Left ventricle myocardium inferior (tissue), 1 donor: ENCODE measurements around the gene AIG1. TPM values are rescaled to one million over a fixed set of nuclear protein-coding genes. Genes with fewer than 3 reads are reported as not detected.
"Not testable (repeated sequence)": the region's sequence is repeated elsewhere in the genome, so short reads cannot be mapped to it uniquely, and the experiment has no call there.

Experiments
- DNase-seq: peaks from one replicate; pipeline ENCODE4 v3.0.0-alpha.2; 2020
- H3K27ac ChIP-seq: fragments of 200-600 bp; replicated peaks from 2 replicates; pipeline ENCODE4 v1.8.0; 2021
- H3K27me3 ChIP-seq: fragments of 200-600 bp; 2 replicates; pipeline ENCODE4 v1.8.0; 2021; ENCODE audit warnings: low read depth
- H3K36me3 ChIP-seq: fragments of 200-600 bp; 2 replicates; pipeline ENCODE4 v1.8.0; 2021
- H3K4me1 ChIP-seq: fragments of 200-600 bp; 2 replicates; pipeline ENCODE4 v1.8.0; 2021
- H3K4me3 ChIP-seq: fragments of 200-600 bp; 2 replicates; pipeline ENCODE4 v1.8.0; 2021; ENCODE audit warnings: mild to moderate bottlenecking, moderate library complexity
- H3K9me3 ChIP-seq: fragments of 200-600 bp; replicated peaks from 2 replicates; pipeline ENCODE4 v1.8.0; 2021
- intact Hi-C: fragments of 100-400 bp; cut with micrococcal nuclease; formaldehyde crosslinking; loops from one replicate; pipeline ENCODE4 v1.11.0; 2022
- total RNA-seq: library from RNA; stranded (reverse); fragmentation: NEBNext Ultra II Directional; extraction: Animal tissue kit (Norgen Biotek cat#: 25700); gene quantifications from one replicate; pipeline ENCODE4 v1.2.1, GENCODE V29; 2021
- TF ChIP-seq, protein P1 (sequence below): fragments of 200-600 bp; IDR thresholded peaks from 2 replicates; pipeline ENCODE4 v1.8.0; 2021; ENCODE audit warnings: antibody characterized with exemption, mild to moderate bottlenecking, borderline replicate concordance
- donor health status: DM: no; HTN: yes; CAD: no; lungs with severe emphysema.

The AIG1 gene
- total RNA-seq, 1 donor from 2014 or later: 76.5 TPM

DNA sequence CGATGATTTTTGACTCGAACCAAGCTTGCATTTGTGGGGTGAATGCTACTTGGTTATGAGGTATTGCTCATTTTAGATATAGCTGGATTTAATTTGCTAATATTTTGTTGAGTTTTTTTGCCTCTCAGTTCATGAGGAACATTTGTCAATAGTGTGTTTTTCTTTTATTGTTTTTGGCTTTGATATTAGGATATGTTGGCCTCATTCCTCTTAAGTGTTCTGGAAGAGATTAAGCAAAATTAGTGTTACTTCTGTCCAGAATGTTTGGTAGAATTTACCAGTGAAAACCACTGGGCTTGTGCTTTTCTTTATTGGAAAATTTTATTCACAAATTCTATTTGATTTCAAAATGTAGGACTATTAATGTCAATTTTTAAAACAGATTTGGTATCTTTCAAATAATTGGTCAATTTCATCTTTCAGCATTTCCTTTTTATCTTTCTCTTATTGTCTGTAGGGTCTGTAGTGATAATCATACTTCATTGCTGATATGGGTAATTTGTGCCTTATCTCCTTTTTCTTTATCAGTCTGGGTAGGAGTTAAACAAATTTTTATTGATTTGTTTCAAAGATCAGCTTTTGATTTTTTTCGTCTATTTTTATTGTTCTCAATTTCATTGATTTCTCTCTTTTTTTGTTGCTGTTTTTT, 14.1 kb downstream of the AIG1 start:
- intact Hi-C loops: no loop called here
- no peak for DNase-seq
- Histone ChIP-seq H3K27ac (no peak overlapping the region), H3K27me3 (no peaks in the 10 kb centered on the region), H3K4me3 (no peak overlapping the region), H3K36me3 (peaks cover 3% of the 10 kb centered on the region), H3K4me1 (no peaks in the 10 kb centered on the region), H3K9me3 (peaks cover 18% of the 10 kb centered on the region)
- TF ChIP-seq, protein P1, sequence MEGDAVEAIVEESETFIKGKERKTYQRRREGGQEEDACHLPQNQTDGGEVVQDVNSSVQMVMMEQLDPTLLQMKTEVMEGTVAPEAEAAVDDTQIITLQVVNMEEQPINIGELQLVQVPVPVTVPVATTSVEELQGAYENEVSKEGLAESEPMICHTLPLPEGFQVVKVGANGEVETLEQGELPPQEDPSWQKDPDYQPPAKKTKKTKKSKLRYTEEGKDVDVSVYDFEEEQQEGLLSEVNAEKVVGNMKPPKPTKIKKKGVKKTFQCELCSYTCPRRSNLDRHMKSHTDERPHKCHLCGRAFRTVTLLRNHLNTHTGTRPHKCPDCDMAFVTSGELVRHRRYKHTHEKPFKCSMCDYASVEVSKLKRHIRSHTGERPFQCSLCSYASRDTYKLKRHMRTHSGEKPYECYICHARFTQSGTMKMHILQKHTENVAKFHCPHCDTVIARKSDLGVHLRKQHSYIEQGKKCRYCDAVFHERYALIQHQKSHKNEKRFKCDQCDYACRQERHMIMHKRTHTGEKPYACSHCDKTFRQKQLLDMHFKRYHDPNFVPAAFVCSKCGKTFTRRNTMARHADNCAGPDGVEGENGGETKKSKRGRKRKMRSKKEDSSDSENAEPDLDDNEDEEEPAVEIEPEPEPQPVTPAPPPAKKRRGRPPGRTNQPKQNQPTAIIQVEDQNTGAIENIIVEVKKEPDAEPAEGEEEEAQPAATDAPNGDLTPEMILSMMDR: no peak

DNA sequence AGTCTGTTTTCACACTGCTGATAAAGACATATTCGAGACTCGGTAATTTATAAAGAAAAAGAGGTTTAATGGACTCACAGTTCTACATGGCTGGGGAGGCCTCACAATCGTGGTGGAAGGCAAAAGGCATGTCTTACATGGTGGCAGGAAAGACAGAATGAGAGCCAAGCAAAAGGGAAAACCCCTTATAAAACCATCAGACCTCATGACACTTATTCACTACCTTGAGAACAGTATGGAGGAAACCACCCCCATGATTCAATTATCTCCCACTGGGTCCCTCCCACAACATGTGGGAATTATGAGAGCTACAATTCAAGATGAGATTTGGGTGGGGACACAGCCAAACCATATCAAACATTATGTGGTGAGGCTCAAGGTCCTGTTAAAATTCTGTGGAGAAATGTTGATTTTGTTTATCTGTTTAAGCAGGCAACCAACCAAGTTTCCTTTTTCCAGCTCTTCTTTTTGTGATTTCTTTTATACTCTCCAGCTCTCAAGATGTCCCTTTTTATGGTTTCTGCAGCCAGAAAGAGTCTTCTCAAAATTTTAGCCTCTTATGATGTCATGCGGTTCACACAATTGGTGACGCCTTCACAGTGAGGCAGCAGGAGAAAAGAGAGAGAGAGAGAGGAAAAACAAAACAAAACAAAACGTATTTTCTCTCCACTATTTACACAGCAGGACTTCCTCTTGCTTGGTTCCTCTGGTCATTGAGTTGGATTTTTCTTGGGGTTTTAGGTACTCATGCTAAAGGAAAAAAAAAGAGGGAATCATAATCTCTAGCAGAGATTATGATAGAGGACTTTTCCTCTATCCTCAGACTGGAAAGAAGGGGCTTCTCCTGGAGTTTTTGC, 18.0 kb downstream of the AIG1 start:
- TF ChIP-seq, protein P1: no peak
- Histone ChIP-seq H3K27me3 (no peaks in the 10 kb centered on the region), H3K4me3 (no peak overlapping the region), H3K27ac (no peak overlapping the region), H3K4me1 (no peaks in the 10 kb centered on the region), H3K36me3 (peaks cover 3% of the 10 kb centered on the region), H3K9me3 (peaks cover 18% of the 10 kb centered on the region)
- intact Hi-C loops: no loop called here
- no peak for DNase-seq

DNA sequence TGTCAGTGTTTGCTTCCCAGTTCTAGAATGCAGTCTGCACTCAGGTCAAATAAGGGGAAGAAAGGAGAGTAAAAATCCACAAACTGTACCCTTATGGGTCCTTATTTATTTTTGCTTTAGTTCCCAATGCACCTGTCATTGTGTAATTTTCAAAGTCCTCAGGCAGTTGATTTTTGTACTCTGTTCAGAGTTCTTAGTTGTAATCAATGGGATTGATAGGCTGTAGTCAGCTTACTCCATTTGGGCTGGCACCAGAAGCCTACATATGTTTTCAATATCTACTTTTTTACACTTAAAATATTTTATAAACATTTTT, 18.6 kb downstream of the AIG1 start:
- no peak for DNase-seq
- no peaks in the 10 kb centered on the region for H3K4me1 ChIP-seq
- no peak overlapping the region for H3K4me3 ChIP-seq
- H3K36me3 ChIP-seq: peaks cover under 1% of the 10 kb centered on the region
- no peak overlapping the region for H3K27ac ChIP-seq
- H3K9me3 ChIP-seq: peaks cover 13% of the 10 kb centered on the region
- intact Hi-C loops: no loop called here
- TF ChIP-seq, protein P1: no peak
- no peaks in the 10 kb centered on the region for H3K27me3 ChIP-seq

DNA sequence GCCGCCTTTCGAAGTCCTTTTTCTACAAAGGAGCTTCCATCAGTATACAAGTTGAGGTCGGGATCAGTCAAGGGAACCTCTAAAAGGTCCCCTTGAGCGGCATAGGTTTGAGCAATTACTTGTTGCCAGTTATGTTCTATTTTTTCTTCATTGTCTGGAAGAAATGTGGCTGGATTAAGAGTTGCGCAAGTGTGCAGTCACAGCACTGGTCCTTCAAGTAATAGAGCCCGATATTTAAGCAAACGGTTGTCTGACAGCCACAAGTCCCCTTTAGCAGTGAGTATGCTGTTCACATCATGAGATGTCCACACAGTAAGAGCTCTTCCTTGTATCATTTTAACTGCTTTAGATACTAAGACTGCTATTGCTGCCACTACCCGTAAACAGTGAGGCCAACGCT, 21.6 kb downstream of the AIG1 start:
- intact Hi-C loops: not testable (repeated sequence)
- H3K36me3 ChIP-seq: peaks cover 12% of the 10 kb centered on the region

DNA sequence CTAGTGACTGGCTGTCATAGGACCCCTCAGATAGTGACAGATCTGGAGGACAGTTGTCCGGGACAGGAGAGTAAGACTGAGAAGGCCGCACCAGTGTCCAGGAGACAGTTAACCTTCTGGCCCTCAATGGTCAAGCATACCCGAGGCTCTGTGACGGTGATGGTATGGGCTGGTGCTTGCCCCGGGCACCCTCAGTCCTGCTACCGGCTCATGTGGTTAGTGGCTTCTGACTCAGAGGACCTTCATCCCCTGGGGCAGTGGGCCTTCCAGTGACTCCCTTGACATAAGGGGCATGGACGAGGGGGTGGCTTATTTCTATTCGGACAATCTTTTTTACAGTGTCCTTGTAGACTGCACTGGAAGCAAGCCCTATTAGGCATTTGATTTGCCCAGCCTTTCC, 23.3 kb downstream of the AIG1 start:
- H3K4me1 ChIP-seq, H3K27ac ChIP-seq, DNase-seq, H3K4me3 ChIP-seq, H3K27me3 ChIP-seq, intact Hi-C loops: not testable (repeated sequence)
- Histone ChIP-seq H3K9me3 (peaks cover 15% of the 10 kb centered on the region), H3K36me3 (peaks cover 13% of the 10 kb centered on the region)

More for the DNA sequence above, 21.6 kb downstream of the AIG1 start:
- DNase-seq, H3K4me1 ChIP-seq, H3K27ac ChIP-seq, H3K4me3 ChIP-seq, H3K27me3 ChIP-seq: not testable (repeated sequence)
- peaks cover 13% of the 10 kb centered on the region for H3K9me3 ChIP-seq

DNA sequence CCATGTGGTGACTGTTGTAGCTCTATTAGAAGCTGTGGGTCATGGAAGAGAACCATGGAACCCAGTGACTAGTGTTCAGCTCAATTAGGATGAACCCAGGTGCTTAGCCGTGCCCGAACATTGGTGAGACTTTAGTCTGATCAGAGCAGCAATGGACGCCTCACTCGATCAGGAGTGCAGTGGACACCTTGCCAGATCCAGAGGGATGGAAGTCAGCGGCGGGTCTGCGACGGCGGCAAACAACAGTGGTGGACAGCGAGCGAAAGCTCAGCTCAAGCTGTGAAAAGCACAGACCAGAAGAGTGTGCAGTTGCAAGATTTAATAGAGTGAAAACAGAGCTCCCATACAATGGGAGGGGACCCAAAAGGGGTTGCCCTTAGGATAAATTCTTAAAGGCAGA, 26.6 kb downstream of the AIG1 start:
- intact Hi-C loops, H3K4me3 ChIP-seq, H3K27ac ChIP-seq, DNase-seq, H3K4me1 ChIP-seq, H3K27me3 ChIP-seq: not testable (repeated sequence)
- H3K9me3 ChIP-seq: peaks cover 15% of the 10 kb centered on the region
- H3K36me3 ChIP-seq: peaks cover 13% of the 10 kb centered on the region

DNA sequence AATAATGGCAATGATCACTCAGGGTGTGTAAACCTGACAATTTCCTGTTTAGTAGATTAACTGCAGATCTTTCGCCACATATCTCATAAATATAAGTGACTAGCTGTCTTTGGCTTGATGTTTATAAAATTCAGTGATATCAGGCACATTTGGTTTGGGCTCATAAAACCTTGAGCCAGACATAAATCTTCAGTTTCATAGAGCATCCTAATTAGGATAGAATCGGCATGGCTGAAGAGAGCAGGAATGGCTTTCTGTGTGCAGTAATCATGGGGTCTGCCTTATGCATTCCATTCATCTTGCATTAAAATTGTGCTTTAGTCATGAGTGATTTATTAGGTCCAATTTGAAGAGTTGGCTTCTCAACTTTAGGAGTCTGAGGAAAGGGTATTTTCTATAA, 27.2 kb downstream of the AIG1 start:
- no peak for DNase-seq
- H3K4me3 ChIP-seq: no peak overlapping the region
- TF ChIP-seq, protein P1: no peak
- intact Hi-C loops: no loop called here
- H3K9me3 ChIP-seq: peaks cover 15% of the 10 kb centered on the region
- peaks cover 13% of the 10 kb centered on the region for H3K36me3 ChIP-seq
- no peak overlapping the region for H3K27ac ChIP-seq
- no peaks in the 10 kb centered on the region for H3K4me1 ChIP-seq
- no peaks in the 10 kb centered on the region for H3K27me3 ChIP-seq
